CD4-positive, alpha-beta T cell (primary cell): ENCODE measurements around the gene SDC1. TPM values are rescaled to one million over a fixed set of nuclear protein-coding genes. Genes with fewer than 3 reads are reported as not detected.

Source experiments
- ATAC-seq: fragments of 200-7000 bp; cut with Tn5 transposase; one replicate; pipeline ENCODE4 v1.10.0; 2022; ENCODE audit warnings: mild to moderate bottlenecking; ENCODE audit not compliant: poor library complexity
- CTCF ChIA-PET: fragments of 350-600 bp; sonication (Branson Sonifier 250); formaldehyde crosslinking; loops from one replicate; lab custom pipeline; 2021; ENCODE audit warnings: antibody characterized with exemption, inconsistent platforms; lab: Charles Lee
- POLR2A ChIA-PET: fragments of 350-600 bp; sonication (Branson Sonifier 250); formaldehyde crosslinking; loops from one replicate; lab custom pipeline; 2021; ENCODE audit warnings: antibody characterized with exemption, inconsistent platforms; lab: Charles Lee
- DNase-seq, 14 experiments: peaks; one replicate each; pipeline ENCODE4 v3.0.0-alpha.2; 2013 to 2020; ENCODE audit warnings: mixed read lengths in 2 of 14
- H3K27ac ChIP-seq, 2 donors: one replicate each; pipeline versions ENCODE4 v1.5.1 to v1.7.0; 2013; ENCODE audit warnings: low read length in 2 of 2, low read depth in 1 of 2, mild to moderate bottlenecking in 1 of 2
- H3K27me3 ChIP-seq, 2 experiments: 1 replicate in 1 of 2; 2 replicates in 1 of 2; pipeline versions ENCODE4 v1.6.1 to v1.7.0; 2013; ENCODE audit warnings: low read length in 2 of 2, control low read depth in 1 of 2, mild to moderate bottlenecking in 1 of 2, moderate library complexity in 1 of 2; ENCODE audit not compliant: insufficient read depth in 2 of 2, control insufficient read depth in 1 of 2
- H3K36me3 ChIP-seq: one replicate; pipeline ENCODE4 v1.6.1; 2013; ENCODE audit warnings: low read length, control low read depth; ENCODE audit not compliant: insufficient read depth
- H3K4me1 ChIP-seq: one replicate; pipeline ENCODE4 v1.6.1; 2013; ENCODE audit warnings: low read length, control low read depth; ENCODE audit not compliant: insufficient read depth
- H3K4me3 ChIP-seq: one replicate; pipeline ENCODE4 v1.5.1; 2013; ENCODE audit warnings: mild to moderate bottlenecking, low read length, moderate library complexity
- H3K9me3 ChIP-seq, 2 experiments: 1 replicate in 1 of 2; 2 replicates in 1 of 2; pipeline versions ENCODE4 v1.6.1 to v1.7.0; 2013; ENCODE audit warnings: low read length in 2 of 2, mild to moderate bottlenecking in 2 of 2, control low read depth in 1 of 2, moderate library complexity in 1 of 2; ENCODE audit not compliant: control insufficient read depth in 1 of 2, insufficient read depth in 1 of 2
- H3K27ac Mint-ChIP-seq: one replicate; pipeline ENCODE4 v1.8.0; 2020; ENCODE audit warnings: mixed read lengths
- H3K27me3 Mint-ChIP-seq: one replicate; pipeline ENCODE4 v1.8.0; 2021; ENCODE audit warnings: mixed read lengths
- H3K36me3 Mint-ChIP-seq: one replicate; pipeline ENCODE4 v1.8.0; 2021; ENCODE audit warnings: low read depth, mixed read lengths
- H3K4me1 Mint-ChIP-seq: one replicate; pipeline ENCODE4 v1.8.0; 2021; ENCODE audit warnings: low read depth, mixed read lengths
- H3K4me3 Mint-ChIP-seq: one replicate; pipeline ENCODE4 v1.8.0; 2020; ENCODE audit warnings: mild to moderate bottlenecking, mixed read lengths
- H3K9me3 Mint-ChIP-seq: one replicate; pipeline ENCODE4 v1.8.0; 2020; ENCODE audit warnings: mixed read lengths
- intact Hi-C, 2 experiments: fragments of 100-400 bp; cut with DNase I in 1 of 2; cut with micrococcal nuclease in 1 of 2; formaldehyde crosslinking; loops; one replicate each; pipeline versions ENCODE4 v1.15.1 to v1.9.0; 2023 to 2025; cut with DNase I, micrococcal nuclease
- total RNA-seq, 174 experiments: library from RNA in 2 of 174; stranded (reverse) in 2 of 174; gene quantifications; one replicate each; pipeline ENCODE4 v1.2.3 and lab custom pipeline; 2021 to 2026
- TF ChIP-seq, protein P1 (sequence below): fragments of 200-600 bp; IDR thresholded peaks from one replicate; pipeline ENCODE4 v1.8.0; 2022; ENCODE audit warnings: antibody characterized with exemption, mild to moderate bottlenecking

Gene SDC1
- total RNA-seq, 2 experiments from 2014 or later, result not detected

DNA sequence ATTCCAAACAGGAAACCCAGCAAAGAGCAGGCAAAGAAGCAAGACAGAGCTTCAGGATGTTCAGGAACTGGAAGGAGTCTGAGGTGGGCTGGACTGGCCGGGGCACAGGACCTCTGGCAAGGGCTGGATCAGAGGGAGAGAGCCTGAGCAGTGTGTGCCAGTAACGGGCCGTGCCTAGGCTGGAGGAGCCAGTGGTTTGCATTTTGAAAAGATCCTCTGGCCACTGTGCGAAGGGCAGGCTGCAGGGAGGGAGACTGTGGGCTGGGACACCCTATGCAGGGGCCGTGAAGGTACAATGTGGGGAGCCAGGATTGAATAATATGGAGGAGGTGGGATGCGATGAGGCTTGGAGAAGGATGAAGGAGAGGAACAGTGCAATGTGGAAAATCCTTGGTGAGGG, 6.2 kb upstream of the SDC1 start:
- TF ChIP-seq, protein P1, sequence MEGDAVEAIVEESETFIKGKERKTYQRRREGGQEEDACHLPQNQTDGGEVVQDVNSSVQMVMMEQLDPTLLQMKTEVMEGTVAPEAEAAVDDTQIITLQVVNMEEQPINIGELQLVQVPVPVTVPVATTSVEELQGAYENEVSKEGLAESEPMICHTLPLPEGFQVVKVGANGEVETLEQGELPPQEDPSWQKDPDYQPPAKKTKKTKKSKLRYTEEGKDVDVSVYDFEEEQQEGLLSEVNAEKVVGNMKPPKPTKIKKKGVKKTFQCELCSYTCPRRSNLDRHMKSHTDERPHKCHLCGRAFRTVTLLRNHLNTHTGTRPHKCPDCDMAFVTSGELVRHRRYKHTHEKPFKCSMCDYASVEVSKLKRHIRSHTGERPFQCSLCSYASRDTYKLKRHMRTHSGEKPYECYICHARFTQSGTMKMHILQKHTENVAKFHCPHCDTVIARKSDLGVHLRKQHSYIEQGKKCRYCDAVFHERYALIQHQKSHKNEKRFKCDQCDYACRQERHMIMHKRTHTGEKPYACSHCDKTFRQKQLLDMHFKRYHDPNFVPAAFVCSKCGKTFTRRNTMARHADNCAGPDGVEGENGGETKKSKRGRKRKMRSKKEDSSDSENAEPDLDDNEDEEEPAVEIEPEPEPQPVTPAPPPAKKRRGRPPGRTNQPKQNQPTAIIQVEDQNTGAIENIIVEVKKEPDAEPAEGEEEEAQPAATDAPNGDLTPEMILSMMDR, result no peak
- DNase-seq (no peak), ATAC-seq (no peak)
- H3K4me1 Mint-ChIP-seq, result no peaks in the 10 kb centered on the region
- H3K4me3 Mint-ChIP-seq, result no peak overlapping the region
- Histone ChIP-seq H3K36me3 (no peaks in the 10 kb centered on the region), H3K9me3 (peaks cover 0 to 2% of the 10 kb centered on the region in 2 experiments), H3K27me3 (peaks cover 12 to 16% of the 10 kb centered on the region in 2 experiments), H3K4me1 (no peaks in the 10 kb centered on the region), H3K27ac (no peak overlapping the region), H3K4me3 (no peak overlapping the region)
- no peaks in the 10 kb centered on the region for H3K9me3 Mint-ChIP-seq
- H3K27ac Mint-ChIP-seq, result no peak overlapping the region
- ChIA-PET CTCF (no interaction called here), POLR2A (no interaction called here)
- intact Hi-C loops, result no loop called here
- H3K27me3 Mint-ChIP-seq, result peaks cover 44% of the 10 kb centered on the region
- H3K36me3 Mint-ChIP-seq, result no peaks in the 10 kb centered on the region

DNA sequence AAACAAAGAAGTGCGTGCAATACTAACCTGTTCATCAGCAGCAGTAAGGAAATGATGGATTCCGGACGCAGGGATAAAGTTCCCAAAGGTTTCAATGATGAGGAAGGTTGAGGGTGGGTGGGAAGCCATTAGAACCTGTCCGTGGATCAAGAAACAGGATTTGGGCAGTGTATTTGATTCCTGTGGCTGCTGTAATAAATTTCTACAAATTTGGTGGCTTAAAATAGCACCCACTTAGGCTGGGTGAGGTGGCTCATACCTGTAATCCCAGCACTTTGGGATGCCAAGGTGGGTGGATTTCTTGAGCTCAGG, 5.1 kb upstream of the SDC1 start:
- H3K27me3 Mint-ChIP-seq, result peaks cover 45% of the 10 kb centered on the region
- Histone ChIP-seq H3K36me3 (no peaks in the 10 kb centered on the region), H3K27me3 (peaks cover 16 to 25% of the 10 kb centered on the region in 2 experiments), H3K9me3 (peaks cover 0 to 7% of the 10 kb centered on the region in 2 experiments), H3K27ac (no peak overlapping the region), H3K4me3 (no peak overlapping the region), H3K4me1 (peaks cover 6% of the 10 kb centered on the region)
- no peaks in the 10 kb centered on the region for H3K36me3 Mint-ChIP-seq
- intact Hi-C loops, result no loop called here
- no peak for DNase-seq
- no peak overlapping the region for H3K27ac Mint-ChIP-seq
- no peak overlapping the region for H3K4me3 Mint-ChIP-seq
- TF ChIP-seq, protein P1, result no peak
- no peak for ATAC-seq
- ChIA-PET CTCF (no interaction called here), POLR2A (no interaction called here)
- H3K4me1 Mint-ChIP-seq, result no peaks in the 10 kb centered on the region
- H3K9me3 Mint-ChIP-seq, result no peaks in the 10 kb centered on the region

DNA sequence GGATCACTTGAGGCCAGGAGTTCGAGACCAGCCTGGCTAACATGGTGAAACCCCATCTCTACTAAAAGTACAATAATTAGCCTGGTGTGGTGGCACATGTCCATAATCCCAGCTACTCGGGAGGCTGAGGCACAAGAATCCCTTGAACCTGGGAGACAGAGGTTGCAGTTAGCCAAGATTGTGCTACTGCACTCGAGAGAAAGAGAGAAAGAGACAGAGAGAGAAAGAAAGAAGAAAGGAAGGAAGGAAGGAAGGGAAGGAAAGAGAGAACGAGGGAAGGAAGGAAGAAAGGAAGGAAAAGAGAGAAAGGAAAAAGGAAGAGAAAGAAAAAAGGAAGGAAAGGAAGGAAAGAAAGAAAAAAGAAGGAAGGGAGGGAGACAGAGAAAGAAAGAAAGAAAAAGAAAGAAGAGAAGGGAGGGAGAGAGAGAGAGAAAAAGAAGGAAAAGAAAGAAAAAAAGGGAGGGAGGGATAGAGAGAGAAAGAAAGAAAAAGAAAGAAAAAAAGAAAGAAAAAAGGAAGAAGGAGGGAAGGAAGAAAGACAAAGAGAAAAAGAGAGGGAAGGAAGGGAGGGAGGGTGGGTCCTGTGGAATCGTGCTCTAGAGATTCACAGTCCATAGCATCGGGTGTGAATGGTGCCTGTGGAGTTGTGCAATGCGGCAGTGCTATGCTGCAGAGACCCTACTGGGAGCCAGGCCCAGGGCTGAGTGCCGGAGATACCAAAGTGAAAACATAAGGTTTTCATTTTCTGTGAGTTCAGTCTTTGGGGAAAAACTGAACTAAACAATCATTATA, 4.6 kb upstream of the SDC1 start:
- ChIA-PET POLR2A (no interaction called here), CTCF (no interaction called here)
- Histone ChIP-seq H3K9me3 (peaks cover 0 to 7% of the 10 kb centered on the region in 2 experiments), H3K27me3 (peaks cover 16 to 26% of the 10 kb centered on the region in 2 experiments), H3K4me1 (peaks cover 6% of the 10 kb centered on the region), H3K4me3 (no peak overlapping the region), H3K27ac (no peak overlapping the region), H3K36me3 (no peaks in the 10 kb centered on the region)
- DNase-seq (no peak), ATAC-seq (no peak)
- intact Hi-C loops, result no loop called here
- H3K4me1 Mint-ChIP-seq, result no peaks in the 10 kb centered on the region
- H3K27ac Mint-ChIP-seq, result no peak overlapping the region
- no peak overlapping the region for H3K4me3 Mint-ChIP-seq
- H3K27me3 Mint-ChIP-seq, result peaks cover 42% of the 10 kb centered on the region
- TF ChIP-seq, protein P1, result no peak
- no peaks in the 10 kb centered on the region for H3K36me3 Mint-ChIP-seq
- H3K9me3 Mint-ChIP-seq, result no peaks in the 10 kb centered on the region
